ENCODE measurements around the gene MPND.

Gene MPND, protein sequence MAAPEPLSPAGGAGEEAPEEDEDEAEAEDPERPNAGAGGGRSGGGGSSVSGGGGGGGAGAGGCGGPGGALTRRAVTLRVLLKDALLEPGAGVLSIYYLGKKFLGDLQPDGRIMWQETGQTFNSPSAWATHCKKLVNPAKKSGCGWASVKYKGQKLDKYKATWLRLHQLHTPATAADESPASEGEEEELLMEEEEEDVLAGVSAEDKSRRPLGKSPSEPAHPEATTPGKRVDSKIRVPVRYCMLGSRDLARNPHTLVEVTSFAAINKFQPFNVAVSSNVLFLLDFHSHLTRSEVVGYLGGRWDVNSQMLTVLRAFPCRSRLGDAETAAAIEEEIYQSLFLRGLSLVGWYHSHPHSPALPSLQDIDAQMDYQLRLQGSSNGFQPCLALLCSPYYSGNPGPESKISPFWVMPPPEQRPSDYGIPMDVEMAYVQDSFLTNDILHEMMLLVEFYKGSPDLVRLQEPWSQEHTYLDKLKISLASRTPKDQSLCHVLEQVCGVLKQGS

DNA sequence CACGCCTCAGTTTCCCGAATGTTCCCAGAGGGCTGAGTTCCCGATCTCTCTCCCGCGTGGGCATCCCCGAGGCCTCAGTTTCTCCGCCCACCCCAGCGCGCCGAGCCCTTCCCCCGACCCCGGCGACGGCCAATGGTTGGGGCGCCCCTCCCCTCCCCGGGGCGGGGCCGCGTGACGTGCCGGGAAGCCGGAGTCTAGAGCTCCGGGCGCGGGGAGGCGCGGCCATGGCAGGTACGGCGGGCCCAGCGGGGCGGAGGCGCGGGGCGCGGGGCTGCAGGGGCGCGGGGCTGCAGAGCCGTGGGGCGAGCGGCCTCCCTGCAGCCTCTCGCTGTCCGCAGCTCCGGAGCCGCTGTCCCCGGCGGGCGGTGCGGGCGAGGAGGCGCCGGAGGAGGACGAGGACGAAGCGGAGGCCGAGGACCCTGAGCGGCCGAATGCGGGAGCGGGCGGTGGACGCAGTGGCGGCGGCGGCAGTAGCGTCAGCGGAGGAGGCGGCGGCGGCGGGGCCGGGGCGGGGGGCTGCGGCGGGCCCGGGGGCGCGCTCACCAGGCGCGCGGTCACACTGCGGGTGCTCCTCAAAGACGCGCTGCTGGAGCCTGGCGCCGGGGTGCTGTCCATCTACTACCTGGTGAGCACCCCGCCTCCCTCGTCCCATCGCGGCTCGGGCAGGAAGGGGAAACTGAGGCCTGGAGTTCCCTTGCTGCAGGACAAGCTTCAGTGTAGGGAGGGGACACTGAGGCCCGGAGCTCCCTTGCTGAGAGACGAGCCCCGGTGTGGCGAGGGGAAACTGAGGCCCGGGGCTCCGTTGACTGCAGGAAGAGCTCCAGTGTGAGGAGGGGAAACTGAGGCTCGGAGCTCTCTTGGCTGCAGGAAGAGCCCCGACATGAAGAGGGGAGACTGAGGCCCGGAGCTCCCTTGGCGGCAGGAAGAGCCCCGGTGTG lies at the start of gene MPND:
MPND (plus strand) TSS at position 193 of the 938 bp plus-strand sequence; CDS start at position 225, 32 bp downstream.
- DNase-seq = peak; percentile 85

DNA sequence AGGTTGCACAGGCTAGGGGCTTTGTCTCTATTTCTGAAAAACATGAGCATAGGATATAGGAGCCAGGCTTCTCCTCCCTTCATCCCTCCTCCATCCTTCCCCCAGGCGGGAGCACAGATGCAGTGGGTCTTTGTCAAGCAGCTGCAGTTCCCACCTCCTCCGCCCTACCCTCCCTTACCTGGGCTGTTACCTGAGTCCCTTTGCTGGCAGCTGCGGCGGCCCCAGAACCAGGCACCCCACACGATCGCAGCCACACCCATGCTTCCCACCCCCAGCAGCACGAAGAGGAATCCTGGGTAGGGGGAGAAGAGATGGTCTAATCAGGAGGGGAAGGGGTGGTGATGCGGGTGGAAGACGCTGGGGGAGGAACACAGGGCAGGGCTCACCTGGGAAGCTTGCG lies 49.0 kb upstream of the MPND start:
- DNase-seq = no peak

DNA sequence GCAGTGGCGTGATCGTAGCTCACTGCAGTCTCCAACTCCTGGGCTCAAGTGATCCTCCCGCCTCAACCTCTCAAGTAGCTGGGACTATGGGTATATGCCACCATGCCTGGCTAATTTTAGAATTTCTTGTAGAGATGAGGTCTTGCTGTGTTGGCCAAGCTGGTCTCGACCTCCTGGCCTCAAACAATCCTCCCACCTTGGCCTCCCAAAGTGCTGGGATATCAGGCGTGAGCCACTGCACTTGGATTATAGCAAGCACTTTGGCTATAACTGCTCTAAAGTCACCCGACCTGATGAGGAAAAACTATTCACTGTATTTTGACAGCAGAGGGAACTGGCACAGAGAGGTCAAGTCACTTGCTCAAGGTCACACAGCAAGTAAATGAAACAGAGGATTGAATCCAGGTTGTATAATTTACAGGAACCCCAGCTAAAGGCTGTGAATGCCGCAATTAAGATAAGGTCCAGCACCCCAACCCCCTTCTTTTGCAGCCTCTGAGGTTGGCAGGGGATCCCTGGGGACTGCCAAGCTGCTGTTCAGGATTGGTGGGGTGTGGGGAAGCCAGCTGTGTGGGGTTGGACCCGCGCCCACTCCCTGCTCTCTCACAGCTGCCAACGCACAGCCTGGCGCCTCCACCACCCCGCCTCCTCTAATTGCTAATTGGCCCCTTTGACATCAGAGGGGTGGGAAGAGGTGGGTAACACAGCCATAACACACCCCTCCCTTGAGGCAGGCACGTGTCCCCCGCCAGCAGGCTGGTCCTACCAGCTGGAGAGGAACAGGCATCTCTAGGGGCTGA lies 47.2 kb upstream of the MPND start:
- no peak for DNase-seq

DNA sequence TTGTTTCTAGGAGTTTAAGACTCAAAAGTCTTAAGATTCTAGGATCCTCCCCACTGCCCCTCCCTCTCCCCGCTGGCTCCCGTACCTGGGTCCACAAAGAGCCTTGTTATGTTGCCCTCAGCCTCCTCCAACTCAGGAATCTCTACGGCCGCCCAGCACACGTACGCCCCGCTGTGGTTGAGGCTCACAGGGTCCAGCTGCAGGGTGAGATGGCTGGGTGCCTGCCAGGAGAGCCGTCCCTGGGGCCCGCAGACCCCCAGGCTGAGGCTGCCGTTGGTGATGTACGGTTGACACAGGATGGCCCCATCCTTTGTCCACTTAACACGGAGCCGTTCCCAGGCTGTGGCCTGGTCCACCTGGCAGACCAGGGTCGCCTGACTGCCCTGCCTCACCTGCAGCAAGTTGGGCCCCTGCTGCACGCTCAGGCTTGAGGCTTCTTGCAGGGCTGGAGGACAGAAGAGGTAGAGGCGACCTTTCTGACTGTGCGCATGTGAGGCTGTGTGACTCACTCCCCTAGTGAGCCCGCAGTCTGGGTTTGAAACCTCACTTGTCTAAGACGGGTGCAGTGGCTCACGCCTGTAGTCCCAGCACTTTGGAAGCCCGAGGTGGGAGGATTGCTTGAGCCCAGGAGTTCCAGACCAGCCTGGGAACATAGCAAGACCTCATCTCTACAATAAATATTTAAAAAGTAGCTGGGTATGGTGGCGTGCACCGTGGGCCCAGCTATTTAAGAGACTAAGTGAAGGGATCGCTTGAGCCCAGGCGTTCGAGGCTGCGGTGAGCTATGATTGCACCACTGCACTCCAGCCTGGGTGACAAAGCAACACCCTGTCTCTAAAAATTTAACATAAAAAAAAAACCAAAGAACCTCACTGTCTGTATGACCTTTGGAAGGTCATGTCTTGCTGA lies 45.2 kb upstream of the MPND start:
- DNase-seq = no peak

DNA sequence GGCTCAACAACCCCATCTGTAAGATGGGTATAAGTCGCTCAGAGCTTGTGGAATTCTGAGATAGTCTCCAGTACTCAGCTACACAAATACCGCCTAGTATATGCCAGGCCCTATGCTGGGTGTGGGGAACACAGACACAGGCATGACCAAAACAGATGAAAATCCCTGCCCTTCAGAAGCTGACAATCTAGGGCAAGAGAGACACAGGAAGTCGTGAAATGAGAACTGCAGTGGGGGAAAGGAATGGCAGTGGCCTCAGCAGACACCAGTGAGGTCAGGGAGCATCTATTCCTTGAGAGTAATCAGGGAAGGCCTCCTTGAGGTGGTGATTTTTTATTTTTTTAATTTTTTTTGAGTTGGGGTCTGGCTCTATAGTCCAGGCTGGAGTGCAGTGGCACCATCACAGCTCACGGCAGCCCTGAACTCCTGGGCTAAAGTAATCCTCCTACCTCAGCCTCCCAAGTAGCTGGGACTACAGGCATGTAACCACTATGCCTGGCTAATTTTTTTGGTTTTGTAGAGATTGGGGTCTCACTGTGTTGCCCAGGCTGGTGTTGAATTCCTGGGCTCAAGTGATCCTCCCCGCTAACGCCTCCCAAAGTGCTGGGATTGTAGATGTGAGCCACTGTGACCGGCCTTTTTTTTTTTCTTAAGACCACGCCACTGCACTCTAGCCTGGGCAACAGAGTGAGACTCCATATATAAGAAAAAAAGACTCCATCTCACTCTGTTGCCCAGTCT lies 44.4 kb upstream of the MPND start:
- DNase-seq = no peak

DNA sequence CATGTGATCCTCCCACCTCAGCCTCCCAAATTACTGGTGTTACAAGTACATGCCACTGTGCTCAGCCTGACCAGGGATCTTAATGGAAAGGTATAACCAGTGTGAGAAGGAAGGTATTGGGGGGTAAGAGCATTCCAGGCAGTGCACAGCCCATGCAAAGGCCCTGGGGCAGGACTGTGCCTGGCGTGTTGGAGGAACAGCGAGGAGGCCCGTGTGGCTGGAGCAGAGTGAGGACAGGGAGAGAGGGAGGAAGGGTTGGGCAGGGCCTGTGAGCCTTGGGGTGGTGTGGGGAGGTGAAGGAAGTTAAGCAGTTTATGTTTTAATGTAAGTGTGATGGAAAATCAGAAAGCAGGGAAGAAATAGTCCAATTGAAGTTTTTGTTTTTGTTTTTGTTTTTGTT lies 42.8 kb upstream of the MPND start:
- DNase-seq = no peak

DNA sequence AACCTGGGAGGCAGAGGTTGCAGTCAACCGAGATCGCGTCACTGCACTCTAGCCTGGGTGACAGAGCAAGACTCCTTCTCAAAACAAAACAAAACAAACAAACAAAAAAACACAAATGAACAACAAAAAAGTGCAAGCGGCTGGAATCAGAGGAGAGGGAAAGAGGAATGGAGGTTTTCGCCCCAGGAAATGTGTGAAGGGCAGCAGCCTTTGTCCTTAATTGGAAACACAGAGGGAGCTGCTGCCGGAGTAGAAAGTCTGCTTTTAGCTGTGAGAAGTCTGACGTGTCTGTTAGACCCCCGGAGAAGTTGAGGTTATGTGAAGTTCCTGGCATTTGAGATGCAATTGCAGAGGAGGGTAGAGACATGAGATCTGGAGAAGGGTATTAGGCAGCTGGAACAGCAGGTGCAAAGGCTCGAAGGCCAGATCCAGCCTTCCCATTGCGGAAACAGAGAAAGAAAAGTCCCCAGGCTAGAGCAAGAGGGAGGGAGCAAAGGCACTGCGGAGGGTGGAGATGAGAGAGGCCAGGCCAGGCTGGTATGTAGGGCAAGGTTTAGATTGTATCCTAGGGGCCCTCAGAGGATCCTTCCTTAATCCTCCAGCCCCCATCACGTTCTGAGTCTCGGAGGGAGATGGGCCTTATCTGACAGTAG lies 41.6 kb upstream of the MPND start:
- DNase-seq = no peak

DNA sequence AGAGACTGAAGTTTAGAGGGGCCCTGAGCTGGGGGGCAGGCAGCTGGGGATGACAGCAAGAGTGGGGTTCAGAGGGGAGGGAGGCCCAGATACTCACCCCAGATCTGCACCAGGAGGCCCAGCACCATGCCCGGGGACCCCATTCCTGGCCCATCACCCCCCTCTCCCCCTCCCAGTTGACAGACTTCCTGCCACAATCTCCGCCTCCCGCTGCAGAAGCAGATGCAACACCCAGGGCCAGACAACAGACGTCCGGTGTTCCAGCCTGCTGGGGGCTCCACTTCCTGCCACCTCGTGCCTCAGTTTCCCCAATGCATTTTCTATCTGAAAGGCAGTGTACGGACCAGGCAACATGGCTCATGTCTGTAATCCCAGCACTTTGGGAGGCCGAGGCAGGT lies 41.1 kb upstream of the MPND start, which contains the start of gene TMIGD2:
TMIGD2 (minus strand) TSS at position 147 of the 398 bp plus-strand sequence; CDS start at position 143, 4 bp downstream.
- no peak for DNase-seq

DNA sequence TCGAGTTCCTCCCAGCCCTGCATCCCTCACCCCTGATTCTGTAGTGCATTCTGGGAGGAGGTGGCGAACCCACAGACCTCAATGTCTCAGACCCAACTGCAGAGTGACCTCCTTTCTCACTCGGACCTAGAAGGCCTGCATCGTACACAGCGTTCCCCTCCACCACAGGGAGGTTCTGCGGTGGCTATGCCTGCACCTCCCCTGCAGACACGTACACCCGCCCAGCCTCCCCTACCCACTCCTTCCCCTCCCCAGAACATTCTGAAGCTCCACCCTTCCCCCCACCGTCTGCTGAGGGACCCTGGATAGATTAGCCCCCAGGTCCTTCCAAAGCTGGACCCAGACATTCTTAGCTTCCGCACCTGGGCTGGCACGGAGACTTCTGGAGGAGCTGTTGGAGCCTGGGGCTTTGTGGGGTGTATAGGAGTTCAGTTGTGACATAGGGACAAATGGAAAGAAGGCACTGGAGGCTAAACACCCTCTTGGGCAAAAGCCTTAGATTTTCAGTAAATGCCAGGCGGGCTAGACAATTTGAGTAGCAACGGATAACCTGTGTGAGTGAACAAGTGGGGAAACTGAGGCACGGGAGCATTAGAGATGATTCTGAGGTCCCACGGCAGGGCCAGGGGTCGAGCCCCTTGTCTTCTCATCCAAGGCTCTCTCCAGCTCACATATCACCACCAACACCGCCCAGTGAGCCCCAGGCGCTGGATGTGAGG lies 39.4 kb upstream of the MPND start:
- no peak for DNase-seq

DNA sequence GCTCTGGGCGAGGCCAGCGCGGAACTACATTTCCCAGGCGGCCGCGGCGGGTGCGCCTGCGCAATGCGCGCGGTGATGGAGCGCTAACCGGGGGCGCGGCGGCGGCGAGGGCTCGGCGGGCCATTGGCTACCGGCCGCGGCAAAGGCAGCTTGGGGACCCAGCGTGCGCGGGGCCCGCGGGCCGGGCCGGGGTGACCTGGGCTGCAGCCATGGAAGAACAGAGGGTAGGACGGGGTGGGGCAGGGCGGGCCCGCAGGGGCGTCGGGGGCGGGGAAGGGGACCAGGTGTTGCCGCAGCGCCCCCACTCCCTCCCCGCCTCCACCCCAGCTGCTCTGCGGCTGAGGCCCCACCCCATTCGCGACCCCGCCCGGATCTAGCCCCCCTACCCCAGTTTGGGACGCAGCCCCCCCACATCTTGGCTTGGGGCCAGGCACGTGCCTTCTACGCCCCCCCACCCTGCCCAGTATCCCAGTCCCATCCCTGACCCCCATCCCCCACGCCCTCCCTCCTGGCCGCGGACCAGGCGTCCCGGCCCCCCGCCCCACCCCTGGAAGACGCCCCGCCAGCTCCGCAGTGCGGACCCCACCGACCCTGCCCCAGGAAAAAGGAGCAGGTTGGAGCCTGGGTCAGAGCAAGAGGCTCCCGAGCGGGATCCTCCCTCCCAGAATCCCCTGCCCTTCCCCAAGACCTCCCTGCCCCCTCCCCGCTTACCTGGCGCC lies 38.7 kb upstream of the MPND start, which contains the start of gene FSD1:
FSD1 (plus strand) TSS at position 61 of the 719 bp plus-strand sequence; CDS start at position 210, 149 bp downstream.
- DNase-seq = peak; percentile 76

DNA sequence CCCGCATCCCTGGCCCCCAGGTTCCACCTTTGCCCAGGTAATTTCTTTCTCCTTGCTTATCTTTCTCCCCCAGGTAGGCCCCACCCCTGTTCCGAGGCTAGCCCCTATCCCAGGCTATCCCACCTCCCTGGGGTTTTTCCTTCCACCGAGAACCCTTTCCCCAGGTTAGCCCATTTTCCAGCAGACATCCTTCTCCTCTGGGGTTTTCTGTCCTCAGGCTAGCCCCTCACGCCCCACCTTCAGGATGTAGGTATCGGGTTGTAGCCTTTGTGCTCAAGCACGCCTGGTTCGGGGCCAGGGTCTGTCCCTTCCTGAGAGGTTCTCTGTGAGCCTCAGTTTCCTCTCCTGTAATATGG lies 38.1 kb upstream of the MPND start:
- DNase-seq = no peak

DNA sequence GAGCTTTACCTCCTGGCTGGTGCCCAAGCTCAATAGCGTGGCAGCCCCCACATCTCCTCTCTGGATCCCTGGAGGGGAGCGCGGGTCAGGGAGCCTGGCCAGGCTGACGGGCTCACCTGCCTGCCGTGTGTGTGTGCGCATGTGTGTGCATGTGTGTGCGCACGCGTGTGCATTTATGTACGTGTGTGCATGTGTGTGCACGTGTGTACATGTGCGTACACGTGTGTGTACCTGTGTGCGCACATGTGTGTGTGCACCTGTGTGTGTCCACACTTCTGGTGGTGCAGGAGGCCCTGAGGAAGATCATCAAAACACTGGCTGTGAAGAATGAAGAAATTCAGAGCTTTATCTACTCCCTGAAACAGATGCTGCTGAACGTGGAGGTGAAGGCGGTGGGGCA lies 37.7 kb upstream of the MPND start:
- no peak for DNase-seq

DNA sequence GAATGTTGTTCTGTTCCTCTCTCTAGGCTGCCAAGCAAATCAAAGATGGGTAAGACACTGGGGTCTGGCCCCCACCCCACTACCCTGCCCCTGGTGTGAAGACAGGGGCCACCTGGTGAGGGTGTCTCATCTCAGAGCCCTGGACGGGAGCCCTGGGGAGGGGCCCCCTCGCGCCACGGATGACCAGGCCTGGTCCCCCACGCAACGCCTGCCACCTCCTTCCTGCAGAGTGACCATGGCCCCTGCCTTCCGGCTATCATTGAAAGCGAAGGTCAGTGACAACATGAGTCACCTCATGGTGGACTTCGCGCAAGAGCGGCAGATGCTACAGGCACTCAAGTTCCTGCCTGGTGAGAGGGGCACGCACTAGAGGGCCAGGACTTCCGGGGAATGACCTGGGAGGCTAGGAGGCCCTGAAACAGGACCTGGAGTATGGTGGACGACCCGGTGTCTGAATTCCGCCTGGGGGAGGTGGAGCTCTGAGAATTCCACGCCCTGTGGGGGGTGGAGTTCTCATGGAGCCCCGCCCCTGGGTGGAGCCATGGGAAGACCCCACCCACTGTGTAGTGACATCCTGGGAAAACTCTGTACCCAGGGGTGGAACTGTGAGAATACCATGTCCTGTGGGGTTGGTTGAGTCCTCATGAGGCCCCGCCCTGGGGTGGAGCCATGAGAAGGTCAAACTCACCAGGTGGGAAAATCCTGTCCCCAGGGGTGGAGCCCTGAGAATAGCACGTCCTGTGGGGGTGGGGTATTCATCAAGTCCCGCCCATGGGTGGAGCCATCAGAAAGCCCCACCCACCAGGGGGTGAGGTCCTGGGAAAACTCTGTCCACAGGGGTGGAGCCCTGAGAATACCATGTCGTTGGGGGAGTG lies 32.9 kb upstream of the MPND start:
- DNase-seq = peak; percentile 14

DNA sequence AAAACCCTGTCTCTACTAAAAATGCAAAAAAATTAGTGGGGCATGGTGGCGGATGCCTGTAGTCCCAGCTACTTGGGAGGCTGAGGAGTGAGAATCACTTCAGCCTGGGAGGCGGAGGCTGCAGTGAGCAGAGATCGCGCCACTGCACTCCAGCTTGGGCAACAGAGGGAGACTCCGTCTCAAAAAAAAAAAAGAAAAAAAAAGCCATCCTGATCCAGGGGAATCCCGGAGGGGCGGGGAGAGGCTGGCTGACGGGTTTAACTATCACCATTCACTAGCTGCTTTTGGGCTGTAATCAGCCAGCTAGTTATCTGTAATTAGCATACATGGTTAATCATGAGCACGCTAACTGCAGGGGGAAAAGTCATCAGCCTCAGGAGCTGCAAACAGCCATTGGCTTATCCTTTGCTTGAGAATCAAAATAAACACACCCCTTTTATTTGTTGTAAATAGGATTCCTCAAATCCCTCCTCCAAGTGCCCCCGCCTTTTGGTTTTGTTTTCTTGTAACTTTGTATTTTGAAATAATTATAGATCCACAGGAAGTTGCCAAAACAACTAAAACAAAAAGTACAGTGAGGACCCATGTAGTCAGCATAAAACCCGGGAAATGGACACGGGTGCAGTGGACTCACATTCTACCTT lies 29.4 kb upstream of the MPND start:
- DNase-seq = no peak

DNA sequence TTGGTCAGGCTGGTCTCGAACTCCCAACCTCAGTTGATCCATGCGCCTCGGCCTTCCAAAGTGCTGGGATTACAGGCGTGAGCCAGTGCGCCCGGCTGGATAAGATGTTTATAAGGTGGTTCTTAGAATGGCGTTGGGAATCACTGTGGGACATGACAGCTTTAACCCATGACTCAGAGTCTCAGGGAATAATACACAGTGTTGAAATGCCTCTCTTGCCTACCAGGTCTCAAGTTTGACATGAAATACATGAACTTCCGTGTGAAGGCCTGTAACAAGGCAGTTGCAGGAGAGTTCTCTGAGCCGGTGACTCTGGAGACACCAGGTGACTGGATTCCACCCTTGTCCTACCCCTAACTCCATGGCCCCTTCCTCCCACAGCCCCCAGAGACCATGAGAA lies 26.4 kb upstream of the MPND start:
- DNase-seq = no peak

DNA sequence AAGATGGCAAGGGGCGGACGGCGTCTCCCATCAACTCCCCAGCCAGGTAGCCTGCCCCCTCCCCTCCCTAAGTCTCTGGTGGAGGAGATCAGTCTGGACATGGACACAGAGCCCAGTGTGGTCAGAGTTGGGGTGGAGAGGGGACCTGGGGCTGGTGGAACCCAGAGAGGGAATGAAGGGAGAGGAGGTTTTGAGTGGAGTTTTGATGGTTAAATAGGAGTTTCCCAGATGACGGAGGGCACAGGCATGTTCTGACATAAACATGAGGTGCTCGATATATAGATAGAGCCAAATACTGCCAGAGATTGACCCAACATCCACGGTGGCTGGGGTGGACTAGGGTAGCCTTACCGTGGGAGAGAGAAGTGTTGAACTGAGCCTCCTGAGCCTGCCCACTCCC lies 24.9 kb upstream of the MPND start:
- DNase-seq = no peak

DNA sequence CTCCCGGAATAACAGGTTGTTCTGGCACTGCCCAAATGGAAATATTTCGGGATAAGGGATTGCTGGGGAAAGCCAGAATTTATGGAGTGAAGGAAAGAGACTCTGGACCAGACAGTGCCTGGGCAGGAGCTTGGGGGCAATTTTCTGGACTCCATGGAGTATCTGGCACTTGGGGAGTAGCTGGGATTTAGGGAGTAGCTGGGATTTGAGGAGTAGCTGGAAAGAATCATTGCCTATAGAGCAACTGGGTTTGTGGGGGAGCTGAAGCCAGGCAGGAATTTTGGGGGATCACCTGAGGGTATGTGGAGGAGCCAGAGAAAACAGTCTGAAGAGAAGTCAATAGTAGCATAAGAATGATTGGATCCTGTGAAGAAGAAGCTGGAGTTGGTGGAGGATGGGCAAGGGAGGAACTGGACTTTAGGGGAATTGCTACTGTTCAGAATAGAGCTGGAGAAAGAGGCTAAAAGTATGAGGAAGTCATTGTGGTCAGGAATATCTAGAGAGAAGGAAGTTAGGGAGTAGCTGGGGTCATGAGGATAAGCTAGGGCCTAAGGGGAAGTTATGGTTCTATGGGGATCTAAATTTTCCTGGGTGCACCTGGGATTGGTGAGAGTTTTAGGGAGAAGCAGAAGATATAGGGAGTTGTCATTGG lies 24.2 kb upstream of the MPND start:
- DNase-seq = no peak

Data from EL (cell line).